Keratinocyte (primary cell): ENCODE data around the gene GPC3. TPM values are rescaled to one million over a fixed set of nuclear protein-coding genes. Genes with fewer than 3 reads are reported as not detected.

ENCODE experiments used
- DNase-seq: peaks from one replicate; pipeline ENCODE4 v3.0.0-alpha.2; 2011; ENCODE audit warnings: low read depth, missing footprints, low spot score
- FAIRE-seq: peaks from 2 replicates; lab custom pipeline; 2011; peaks lifted over from hg19 to GRCh38; lab: Jason Lieb, UNC
- H2AFZ ChIP-seq: 2 replicates; pipeline ENCODE4 v1.6.0; 2012; ENCODE audit warnings: low read length, control low read depth, inconsistent platforms; ENCODE audit not compliant: control insufficient read depth
- H3K27ac ChIP-seq: 2 replicates; pipeline ENCODE4 v1.5.1; 2011; ENCODE audit warnings: low read length; ENCODE audit not compliant: control insufficient read depth, insufficient read depth
- H3K27me3 ChIP-seq: 3 replicates; pipeline ENCODE4 v1.6.0; 2011; ENCODE audit warnings: low read length; ENCODE audit not compliant: control insufficient read depth, insufficient read depth; ENCODE audit errors: extremely low read depth
- H3K36me3 ChIP-seq, 2 experiments: 2 replicates in 1 of 2; 3 replicates in 1 of 2; pipeline ENCODE4 v1.5.1; 2011; ENCODE audit warnings: low read length in 2 of 2, mild to moderate bottlenecking in 1 of 2; ENCODE audit not compliant: control insufficient read depth in 2 of 2, insufficient read depth in 2 of 2; ENCODE audit errors: extremely low read depth in 1 of 2
- H3K4me1 ChIP-seq: 3 replicates; pipeline ENCODE4 v1.5.1; 2011; ENCODE audit warnings: low read length; ENCODE audit not compliant: control insufficient read depth, insufficient read depth; ENCODE audit errors: extremely low read depth
- H3K4me2 ChIP-seq: 3 replicates; pipeline ENCODE4 v1.6.0; 2011; ENCODE audit warnings: low read depth, low read length; ENCODE audit not compliant: control insufficient read depth, insufficient read depth; ENCODE audit errors: extremely low read depth
- H3K4me3 ChIP-seq, 3 experiments: fragments of 200-600 bp in 1 of 3; sonication (generic) in 1 of 3; 2 replicates in 2 of 3; 3 replicates in 1 of 3; pipeline ENCODE4 v1.5.1; 2011 to 2016; ENCODE audit warnings: low read length in 3 of 3, mild to moderate bottlenecking in 3 of 3, control low read depth in 2 of 3, inconsistent platforms in 1 of 3, low read depth in 1 of 3, mixed read lengths in 1 of 3, mixed run types in 1 of 3, moderate library complexity in 1 of 3; ENCODE audit not compliant: control insufficient read depth in 2 of 3, insufficient read depth in 2 of 3; ENCODE audit errors: extremely low read depth in 1 of 3
- H3K79me2 ChIP-seq: 2 replicates; pipeline ENCODE4 v1.6.0; 2012; ENCODE audit warnings: low read length; ENCODE audit not compliant: control insufficient read depth, insufficient read depth
- H3K9ac ChIP-seq: 3 replicates; pipeline ENCODE4 v1.6.0; 2011; ENCODE audit warnings: low read length; ENCODE audit not compliant: control insufficient read depth, insufficient read depth; ENCODE audit errors: extremely low read depth
- H3K9me1 ChIP-seq: 3 replicates; pipeline ENCODE4 v1.6.0; 2011; ENCODE audit warnings: low read length; ENCODE audit not compliant: control insufficient read depth, insufficient read depth; ENCODE audit errors: extremely low read depth
- H3K9me3 ChIP-seq: 2 replicates; pipeline ENCODE4 v1.5.1; 2012; ENCODE audit warnings: low read depth, low read length; ENCODE audit not compliant: control insufficient read depth
- H4K20me1 ChIP-seq: 3 replicates; pipeline ENCODE4 v1.6.0; 2011; ENCODE audit warnings: low read length; ENCODE audit not compliant: control insufficient read depth, insufficient read depth; ENCODE audit errors: extremely low read depth
- EZH2 ChIP-seq: IDR thresholded peaks from one replicate; pipeline ENCODE4 v1.6.1; 2012; ENCODE audit warnings: inconsistent platforms, mild to moderate bottlenecking, low read length, moderate library complexity
- dilution Hi-C: fragments of 300-500 bp; cut with MboI; formaldehyde crosslinking; loops from one replicate; pipeline ENCODE4 v1.7.0; 2020; ENCODE audit warnings: low sequenced_read_pairs; ENCODE audit not compliant: extremely low pct_ligation_motif_present
- polyA plus RNA-seq, 5 experiments: library from polyadenylated mRNA; depleted of rRNA in 3 of 5; stranded (reverse) in 3 of 5; stranded (forward) in 1 of 5; unstranded in 1 of 5; fragments of >200 nt; gene quantifications; 1 replicate in 1 of 5; 2 replicates in 3 of 5; 3 replicates in 1 of 5; pipeline versions ENCODE4 v1.2.1 to v1.2.3, GENCODE V29; 2011 to 2012; ENCODE audit warnings: missing spikeins in 2 of 5, low read depth in 1 of 5, low replicate concordance in 1 of 5
- TF ChIP-seq, protein P1 (sequence below), 3 experiments: IDR thresholded peaks in 1 of 3; conservative IDR thresholded peaks in 1 of 3; optimal IDR thresholded peaks in 1 of 3; 2 replicates in 2 of 3; 3 replicates in 1 of 3; pipeline versions ENCODE3 to v1.5.1; 2011; ENCODE audit warnings: low read length in 3 of 3, mild to moderate bottlenecking in 3 of 3, moderate library complexity in 2 of 3, control low read depth in 1 of 3, inconsistent platforms in 1 of 3; ENCODE audit not compliant: insufficient read depth in 2 of 3; ENCODE audit errors: extremely low read depth in 1 of 3

Gene GPC3
- polyA plus RNA-seq, 1 donor (not counting 4 experiments of a cell fraction or from before 2014, with no cell fraction given), result 0.03 TPM

GRCh38 chrX:133852837-133853356 lies 132.5 kb downstream of the GPC3 start:
- H3K79me2 ChIP-seq, result no peaks in the 10 kb centered on the region
- no peak overlapping the region for H3K4me3 ChIP-seq
- TF ChIP-seq, protein P1, sequence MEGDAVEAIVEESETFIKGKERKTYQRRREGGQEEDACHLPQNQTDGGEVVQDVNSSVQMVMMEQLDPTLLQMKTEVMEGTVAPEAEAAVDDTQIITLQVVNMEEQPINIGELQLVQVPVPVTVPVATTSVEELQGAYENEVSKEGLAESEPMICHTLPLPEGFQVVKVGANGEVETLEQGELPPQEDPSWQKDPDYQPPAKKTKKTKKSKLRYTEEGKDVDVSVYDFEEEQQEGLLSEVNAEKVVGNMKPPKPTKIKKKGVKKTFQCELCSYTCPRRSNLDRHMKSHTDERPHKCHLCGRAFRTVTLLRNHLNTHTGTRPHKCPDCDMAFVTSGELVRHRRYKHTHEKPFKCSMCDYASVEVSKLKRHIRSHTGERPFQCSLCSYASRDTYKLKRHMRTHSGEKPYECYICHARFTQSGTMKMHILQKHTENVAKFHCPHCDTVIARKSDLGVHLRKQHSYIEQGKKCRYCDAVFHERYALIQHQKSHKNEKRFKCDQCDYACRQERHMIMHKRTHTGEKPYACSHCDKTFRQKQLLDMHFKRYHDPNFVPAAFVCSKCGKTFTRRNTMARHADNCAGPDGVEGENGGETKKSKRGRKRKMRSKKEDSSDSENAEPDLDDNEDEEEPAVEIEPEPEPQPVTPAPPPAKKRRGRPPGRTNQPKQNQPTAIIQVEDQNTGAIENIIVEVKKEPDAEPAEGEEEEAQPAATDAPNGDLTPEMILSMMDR (optimal IDR thresholded peaks at IDR 0.05 in 1 of 3, IDR thresholded peaks at IDR 0.05 in 1 of 3, conservative IDR thresholded peaks at IDR 0.05 in 1 of 3; ENCODE audit: extremely low read depth in 1 of 3, insufficient read depth in 2 of 3, low read length in 3 of 3), result peak in 1 of 3 experiments; percentile 18
- TF ChIP-seq EZH2, result no peak
- FAIRE-seq, result no peak
- H3K27ac ChIP-seq, result no peak overlapping the region
- dilution Hi-C loops, result no loop called here
- H3K9me3 ChIP-seq, result no peaks in the 10 kb centered on the region
- H3K4me1 ChIP-seq, result no peaks in the 10 kb centered on the region
- no peak overlapping the region for H2AFZ ChIP-seq
- H3K4me2 ChIP-seq, result no peak overlapping the region
- H3K9me1 ChIP-seq, result no peaks in the 10 kb centered on the region
- H3K27me3 ChIP-seq, result no peaks in the 10 kb centered on the region
- DNase-seq, result no peak
- H3K9ac ChIP-seq, result no peak overlapping the region
- H3K36me3 ChIP-seq, result no peaks in the 10 kb centered on the region
- H4K20me1 ChIP-seq, result no peaks in the 10 kb centered on the region

DNA sequence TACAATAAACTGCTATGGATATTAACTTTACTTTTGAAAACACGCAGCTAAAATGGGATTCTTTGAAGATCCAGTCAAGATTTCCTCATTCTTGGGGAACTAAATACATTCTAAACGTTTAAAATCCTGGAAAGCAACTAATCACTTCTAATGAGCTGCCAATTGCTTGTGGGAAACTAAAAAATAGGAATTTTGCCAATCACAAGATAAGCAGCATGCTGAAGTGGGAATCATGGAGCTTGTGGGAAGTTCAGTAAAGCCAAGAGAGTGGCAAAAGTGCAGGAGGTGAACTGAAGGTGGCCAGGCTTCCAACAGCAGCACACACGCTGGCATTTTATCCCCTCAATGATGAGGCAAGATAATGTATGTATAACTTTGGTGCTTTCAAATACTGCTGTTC lies 133.0 kb downstream of the GPC3 start:
- H3K79me2 ChIP-seq, result no peaks in the 10 kb centered on the region
- no peaks in the 10 kb centered on the region for H3K4me1 ChIP-seq
- no peaks in the 10 kb centered on the region for H3K27me3 ChIP-seq
- no peak for FAIRE-seq
- H3K9me1 ChIP-seq, result no peaks in the 10 kb centered on the region
- H3K9ac ChIP-seq, result no peak overlapping the region
- no peaks in the 10 kb centered on the region for H3K9me3 ChIP-seq
- dilution Hi-C loops, result no loop called here
- no peaks in the 10 kb centered on the region for H4K20me1 ChIP-seq
- H3K36me3 ChIP-seq, result no peaks in the 10 kb centered on the region
- no peak overlapping the region for H2AFZ ChIP-seq
- DNase-seq, result no peak
- TF ChIP-seq EZH2, result no peak
- no peak overlapping the region for H3K27ac ChIP-seq
- H3K4me3 ChIP-seq, result no peak overlapping the region
- no peak overlapping the region for H3K4me2 ChIP-seq

DNA sequence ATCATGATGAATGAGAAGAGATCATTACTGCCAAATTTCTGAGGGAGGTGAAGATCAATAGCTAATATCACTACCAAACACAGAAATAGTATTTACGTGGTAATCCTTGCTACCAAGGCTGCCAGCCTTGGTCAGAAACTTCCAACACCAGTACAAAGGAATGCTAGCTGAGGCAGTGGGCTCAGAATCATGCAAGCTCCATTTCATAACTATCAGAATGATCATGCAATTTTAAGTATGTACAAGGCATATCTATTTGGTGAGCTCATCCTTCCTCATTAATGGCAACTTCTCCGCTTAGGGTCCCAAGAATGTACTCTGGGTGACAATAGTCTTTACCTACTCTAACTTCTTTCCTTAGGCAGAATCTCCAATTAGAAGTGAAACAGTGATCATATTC lies 135.0 kb downstream of the GPC3 start:
- dilution Hi-C loops, result no loop called here
- H3K79me2 ChIP-seq, result no peaks in the 10 kb centered on the region
- H3K4me2 ChIP-seq, result no peak overlapping the region
- H2AFZ ChIP-seq, result no peak overlapping the region
- no peak overlapping the region for H3K4me3 ChIP-seq
- no peaks in the 10 kb centered on the region for H3K4me1 ChIP-seq
- no peaks in the 10 kb centered on the region for H3K36me3 ChIP-seq
- H4K20me1 ChIP-seq, result no peaks in the 10 kb centered on the region
- H3K9me3 ChIP-seq, result no peaks in the 10 kb centered on the region
- H3K27me3 ChIP-seq, result no peaks in the 10 kb centered on the region
- TF ChIP-seq, protein P1 (optimal IDR thresholded peaks at IDR 0.05 in 1 of 3, IDR thresholded peaks at IDR 0.05 in 1 of 3, conservative IDR thresholded peaks at IDR 0.05 in 1 of 3; ENCODE audit: extremely low read depth in 1 of 3, insufficient read depth in 2 of 3, low read length in 3 of 3), result no peak
- no peaks in the 10 kb centered on the region for H3K9me1 ChIP-seq
- DNase-seq, result no peak
- no peak overlapping the region for H3K27ac ChIP-seq
- no peak for FAIRE-seq
- H3K9ac ChIP-seq, result no peak overlapping the region
